HG03025 (cell line): Measurements from ENCODE around the gene CNGA2.

Experiments
- ATAC-seq: cut with Tn5 transposase; IDR thresholded peaks from one replicate; pipeline ENCODE4 v1.9.1; 2021; ENCODE audit warnings: mild to moderate bottlenecking, moderate library complexity; ENCODE audit not compliant: unreplicated experiment, low FRiP score

CNGA2 gene

DNA sequence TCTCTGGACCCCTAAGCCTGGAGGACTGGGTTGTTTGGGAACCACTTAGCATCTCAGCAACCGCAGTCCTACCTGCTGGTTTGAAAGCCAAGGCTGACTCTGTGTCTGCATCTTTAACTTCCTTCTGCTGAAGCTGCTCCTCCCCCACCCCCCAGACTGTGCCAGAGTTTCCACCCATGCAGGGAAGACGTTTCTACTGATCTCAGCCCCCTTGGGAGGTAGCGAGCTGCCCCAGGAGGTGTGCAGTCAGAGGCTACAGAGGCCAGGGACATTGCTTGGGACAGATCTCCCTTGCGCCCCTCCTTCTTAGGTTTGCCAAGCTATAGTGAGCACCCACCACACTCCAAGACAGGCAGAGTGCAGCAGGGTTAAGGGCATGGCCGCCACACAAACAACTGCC is 23.4 kb upstream of the CNGA2 start:
- ATAC-seq, result no peak

DNA sequence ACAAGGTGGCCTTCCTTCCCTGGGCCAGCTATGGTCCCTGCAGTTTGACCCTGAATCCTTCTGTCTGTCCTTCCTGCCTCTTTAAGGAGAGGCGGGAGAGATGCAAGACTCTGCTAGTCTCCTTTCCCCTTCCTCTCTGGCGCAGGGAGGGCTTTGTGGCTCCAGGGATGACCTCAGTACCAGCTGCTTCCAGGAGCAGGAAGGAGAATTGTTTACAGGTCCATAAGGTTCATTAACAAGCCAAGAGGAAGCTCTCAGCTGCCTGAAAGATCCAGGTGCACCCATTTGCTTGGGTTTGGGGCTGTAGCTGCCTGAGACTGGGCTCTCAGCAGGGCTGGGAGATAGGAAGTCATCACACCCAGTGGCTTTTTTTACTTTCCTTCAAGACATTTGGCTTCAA is 22.8 kb upstream of the CNGA2 start:
- ATAC-seq, result no peak

DNA sequence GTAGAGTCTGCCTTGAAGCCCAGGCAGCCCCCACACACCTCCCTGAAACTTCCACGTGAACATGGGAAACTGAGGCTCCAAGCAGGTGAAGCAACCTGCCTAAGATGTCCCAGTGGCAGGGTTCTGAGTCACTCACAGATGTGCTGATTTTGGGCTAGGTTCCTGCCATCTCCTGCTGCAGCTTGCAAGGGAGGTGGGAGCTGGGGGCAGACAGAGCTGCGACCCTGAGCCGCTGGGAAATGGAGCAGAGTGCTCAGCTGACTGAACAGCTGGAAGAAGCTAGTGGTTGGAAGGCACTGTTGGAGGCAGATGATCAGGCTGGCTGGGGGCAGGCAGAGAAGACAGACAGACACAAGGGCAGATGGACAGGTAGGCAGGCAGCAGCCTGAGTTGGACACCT is 22.3 kb upstream of the CNGA2 start:
- ATAC-seq, result no peak

DNA sequence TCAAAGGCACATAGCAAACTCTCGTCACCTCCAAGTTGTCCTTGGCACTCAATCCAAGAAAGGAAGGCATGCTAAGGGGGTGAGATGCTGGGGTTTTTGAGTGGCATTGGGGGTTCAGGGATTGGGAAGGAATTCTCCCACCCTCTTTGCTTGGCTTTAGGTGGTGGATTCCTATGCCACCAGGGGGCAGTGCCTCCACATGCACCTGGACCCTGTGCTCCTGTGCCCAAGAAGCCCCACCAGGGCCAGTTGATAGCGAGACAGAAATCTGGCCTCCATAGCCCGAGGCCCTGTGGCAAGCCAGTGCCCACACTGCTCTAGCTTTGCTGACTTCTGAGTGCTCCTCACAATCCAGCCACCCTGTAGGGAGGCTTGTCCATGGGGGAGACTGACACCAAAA is 20.7 kb upstream of the CNGA2 start:
- peak; percentile 51 for ATAC-seq

DNA sequence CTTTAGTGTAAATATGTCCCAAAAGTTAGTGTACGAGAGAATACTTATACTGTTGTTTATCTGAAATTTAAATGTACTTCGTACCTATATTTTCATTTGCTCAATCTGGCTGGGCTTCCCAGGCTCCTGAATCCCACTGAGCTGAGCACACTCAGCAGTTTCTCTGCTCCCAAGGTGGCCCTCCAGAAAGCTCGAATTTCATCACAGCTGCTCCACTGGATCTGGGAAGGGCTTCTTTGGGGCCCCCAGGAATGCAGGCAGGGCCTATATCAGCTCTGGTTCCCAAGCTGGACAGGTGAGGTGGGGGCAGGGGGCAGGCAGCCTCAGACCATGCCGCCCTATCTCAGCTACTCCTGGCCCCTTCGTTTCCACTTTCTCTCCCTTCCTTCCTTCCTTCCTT is 20.2 kb upstream of the CNGA2 start:
- ATAC-seq, result no peak

DNA sequence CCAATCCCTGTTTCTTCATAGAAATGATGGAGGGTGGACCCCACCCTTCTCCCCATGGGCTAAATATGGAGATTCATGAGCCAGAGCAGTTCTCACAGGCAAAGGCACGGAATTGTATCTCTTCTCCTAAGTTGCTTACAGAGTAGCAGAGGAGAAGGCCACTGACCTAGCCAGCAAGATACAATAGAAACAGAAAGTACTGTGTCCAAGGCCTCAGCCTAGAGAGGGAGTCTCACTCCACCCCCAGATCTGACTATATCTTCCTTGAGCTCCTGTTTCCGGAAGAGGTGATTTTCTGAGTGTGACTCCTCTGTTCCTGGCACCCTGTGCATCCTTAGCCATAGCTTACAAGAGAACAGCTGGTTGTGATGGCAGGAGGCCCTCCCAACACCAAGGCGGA is 18.8 kb upstream of the CNGA2 start, which contains the start of gene FATE1:
FATE1 (plus strand) TSS at position 284 of the 400 bp plus-strand sequence; CDS start at position 369, 85 bp downstream.
- no peak for ATAC-seq

DNA sequence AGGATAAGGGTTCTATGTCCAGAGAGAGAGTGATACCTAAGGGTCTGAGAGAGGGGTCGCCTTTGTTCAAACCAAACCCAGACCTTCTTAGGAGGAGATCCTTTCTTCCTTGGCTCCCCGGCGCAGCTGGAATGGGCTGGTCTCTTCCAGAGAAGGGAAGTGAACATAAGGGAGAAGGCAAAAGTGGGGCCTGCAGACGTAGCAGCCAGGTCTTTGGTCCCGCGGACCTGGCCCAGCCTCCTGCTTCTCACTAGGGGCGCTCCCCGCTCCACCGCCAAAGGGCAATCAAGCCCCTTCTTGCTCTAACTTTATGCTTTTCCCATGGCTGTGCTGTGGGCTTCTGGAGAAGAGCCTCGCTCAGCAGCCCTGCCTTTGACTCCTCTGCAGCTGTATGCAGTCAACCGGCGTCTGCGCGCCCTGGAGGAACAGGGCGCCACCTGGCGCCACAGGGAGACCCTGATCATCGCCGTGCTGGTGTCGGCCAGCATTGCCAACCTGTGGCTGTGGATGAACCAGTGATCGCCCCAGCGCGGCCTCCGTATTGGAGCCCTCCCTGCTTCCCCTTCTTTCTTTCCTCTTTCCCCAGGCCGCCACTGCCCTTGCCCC is 12.2 kb upstream of the CNGA2 start:
- ATAC-seq, result no peak

DNA sequence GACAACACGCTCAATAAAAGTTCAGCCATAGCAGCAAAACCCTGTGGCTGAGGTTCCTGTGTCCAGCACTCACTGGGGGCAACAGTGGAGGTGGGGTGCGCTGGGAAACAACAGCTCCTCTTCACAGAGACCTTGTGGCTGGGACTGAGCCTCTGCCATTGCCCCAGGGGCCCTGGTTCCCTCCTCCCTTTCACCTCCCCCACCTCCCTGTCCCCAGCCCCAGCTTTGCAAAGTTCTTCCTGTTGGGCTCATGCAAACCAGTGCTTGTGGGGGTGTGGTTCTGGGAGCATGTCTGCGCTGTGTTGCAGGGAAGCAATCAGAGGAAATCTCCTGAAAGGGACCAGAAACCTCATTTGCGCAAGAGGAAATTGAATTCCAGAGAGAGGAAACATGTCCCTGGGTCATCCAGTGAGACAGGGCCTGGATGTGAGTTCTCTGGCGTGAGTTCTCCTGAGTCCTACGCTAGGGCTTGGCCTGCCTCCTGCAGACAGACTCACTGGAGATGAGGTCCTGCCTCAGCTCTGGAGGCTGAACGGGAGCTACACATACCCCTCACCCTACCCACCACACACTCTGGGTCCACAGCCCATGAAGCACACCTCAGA is 11.3 kb upstream of the CNGA2 start:
- ATAC-seq, result no peak

DNA sequence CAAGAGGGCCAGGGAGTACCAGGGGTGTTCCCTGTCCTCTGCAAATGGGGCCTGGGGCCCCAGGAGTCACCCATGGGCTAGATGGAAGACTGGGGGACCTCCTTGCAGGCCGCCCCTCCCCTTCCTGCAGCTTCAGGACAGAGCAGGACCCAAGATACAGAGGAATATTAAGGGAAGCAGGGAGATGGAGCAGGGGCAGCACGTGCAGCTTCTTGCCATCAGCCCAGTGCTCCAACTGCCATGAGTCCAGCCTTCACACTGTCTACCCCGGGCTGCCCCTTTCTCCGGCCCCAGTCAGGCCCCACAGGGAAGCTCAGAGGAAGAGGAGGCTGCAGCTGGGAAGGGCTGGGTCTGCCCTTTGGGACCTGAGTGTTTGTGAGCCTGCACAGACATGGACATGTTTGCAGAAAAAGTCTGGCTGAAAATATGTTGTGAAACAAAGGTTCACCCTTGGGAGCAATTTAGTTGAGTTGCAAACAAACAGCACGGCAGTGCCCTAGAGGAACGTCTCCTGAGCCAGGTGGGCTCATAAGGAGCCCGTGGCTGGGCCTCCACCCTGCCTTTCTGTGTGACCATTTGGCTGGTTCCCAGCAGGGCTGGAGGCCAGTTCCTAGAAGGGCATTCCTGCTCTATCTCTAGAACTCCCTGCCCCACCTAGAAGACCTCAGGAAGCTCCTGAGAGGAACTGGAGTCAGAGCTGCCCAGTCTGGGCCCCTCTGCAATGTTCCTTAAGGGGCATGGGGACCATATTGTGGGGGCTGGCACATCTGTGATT is 9.8 kb upstream of the CNGA2 start:
- ATAC-seq, result no peak

DNA sequence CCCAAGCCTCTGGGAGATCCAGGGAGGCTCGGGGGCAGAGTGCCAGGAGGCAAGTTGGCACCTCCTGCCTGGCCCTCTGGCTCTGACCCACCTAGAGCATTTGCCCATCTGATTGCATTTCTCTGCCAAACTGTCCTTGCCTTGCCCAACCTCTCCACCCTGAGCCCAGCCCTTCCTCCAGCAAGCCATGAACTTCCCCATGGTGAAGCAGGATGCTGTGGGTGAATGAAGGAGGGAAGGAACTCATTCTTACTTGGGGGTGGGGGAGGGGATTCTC is 9.3 kb upstream of the CNGA2 start:
- ATAC-seq, result no peak

DNA sequence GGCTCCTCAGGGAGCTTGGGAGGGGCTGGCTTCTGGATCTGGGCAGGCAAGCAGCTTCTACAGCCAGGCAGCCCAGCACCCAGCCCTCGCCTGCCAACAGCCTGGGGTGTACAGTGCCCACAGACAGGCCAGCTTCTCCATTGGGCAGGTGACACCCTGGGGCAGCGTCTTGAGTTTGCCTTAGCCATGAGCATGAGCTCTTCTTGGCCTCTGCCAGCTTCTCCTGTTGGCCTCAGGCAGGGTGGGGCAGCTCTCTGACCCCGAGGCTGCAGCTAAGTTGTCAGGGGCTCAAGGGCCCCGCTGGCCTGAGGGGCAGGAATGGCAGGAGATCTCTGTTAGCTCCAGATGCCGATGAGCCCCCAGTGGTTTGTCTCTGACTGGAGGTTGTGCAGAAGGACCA is 7.8 kb upstream of the CNGA2 start:
- no peak for ATAC-seq

DNA sequence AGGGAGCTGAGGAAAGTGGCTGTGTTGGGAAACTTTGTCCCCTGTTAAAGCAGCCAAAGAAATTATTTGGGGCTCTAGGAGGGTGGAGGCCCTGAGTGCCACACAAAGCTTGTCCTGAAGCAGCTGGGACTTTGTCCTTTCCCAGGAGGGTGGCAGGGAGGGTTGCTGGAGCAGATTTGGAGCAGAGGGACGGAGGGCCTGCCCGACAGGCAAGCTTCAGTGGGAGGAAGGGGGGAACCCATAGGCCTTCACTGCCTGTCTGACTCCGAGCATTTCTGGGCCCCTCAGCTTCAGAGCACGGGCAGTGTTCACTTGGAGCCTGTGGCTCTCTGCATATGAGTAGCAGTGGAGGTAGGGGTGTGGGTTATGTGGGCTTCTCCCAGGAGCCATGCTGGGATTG is 7.2 kb upstream of the CNGA2 start:
- no peak for ATAC-seq

DNA sequence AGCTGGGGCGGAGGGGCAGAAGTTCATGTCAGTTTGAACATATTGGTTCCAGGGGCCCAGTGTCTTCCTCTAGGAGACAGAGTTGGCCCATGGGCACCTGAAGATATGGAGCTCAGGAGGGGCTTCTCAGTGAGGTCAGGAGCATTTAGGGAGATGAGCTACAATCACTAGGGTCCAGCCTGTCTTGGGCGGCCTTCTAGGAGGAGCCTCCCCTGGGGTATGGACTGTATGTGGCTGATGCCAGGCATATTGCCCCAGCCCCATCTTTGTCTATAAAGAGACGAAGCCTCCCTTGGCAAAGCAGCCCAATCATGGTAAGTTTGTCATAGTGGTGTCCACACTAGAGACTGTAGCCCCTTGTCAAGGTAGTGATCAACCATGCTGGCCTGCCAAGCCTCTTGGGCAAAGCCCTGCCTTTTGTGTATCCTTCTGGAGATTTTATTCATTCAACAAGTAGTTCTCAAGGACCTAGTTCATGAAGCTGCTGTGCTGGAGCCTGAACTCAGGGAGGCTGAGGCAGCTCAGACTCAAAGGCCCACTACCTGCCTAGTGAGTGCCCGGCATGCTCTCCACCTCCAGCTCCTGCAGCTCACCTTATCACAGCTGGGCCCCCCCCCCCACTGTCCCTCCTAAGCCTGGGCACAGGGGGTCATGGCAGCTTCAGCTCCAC is 5.4 kb upstream of the CNGA2 start:
- ATAC-seq, result no peak

DNA sequence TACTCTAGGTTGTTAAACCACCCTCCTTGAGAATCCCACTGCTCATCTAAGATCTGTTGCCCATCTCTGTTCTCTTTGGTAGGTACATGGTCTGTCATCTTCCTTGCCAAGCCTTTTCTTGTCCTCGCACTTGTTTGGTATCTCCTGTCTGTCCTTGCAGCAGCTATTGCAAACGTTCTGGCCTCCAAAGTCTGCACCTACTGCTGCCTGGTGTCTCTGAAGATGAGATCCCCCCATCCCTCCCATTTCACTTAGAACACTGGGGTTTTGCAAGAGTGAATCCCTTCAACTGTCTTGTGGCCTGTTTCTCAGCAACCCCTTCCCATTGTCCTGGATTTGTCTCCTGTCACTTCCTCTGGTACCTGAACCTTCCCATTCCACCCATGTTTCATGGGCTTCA is 673 bp downstream of the CNGA2 start:
- ATAC-seq, result no peak

DNA sequence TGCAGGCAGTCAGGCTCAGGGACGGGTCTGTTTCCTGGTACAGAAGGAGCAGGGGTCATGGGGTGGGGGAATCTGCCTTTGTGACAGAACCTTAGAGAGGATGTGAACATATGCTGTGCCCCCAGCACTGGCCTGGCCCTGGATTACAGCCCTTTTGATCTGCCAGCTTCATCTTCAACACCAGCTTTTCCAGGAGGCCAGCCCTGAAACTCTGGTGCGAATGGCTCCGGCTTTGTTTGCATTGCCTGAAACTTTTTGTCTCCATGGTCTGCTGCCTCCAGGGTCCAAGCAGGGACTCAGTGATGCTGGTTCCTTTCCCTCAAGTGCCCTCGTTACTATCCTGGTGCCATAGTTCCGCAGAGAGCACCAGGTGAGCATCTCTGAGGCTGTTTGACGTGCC is 2.1 kb downstream of the CNGA2 start:
- no peak for ATAC-seq

DNA sequence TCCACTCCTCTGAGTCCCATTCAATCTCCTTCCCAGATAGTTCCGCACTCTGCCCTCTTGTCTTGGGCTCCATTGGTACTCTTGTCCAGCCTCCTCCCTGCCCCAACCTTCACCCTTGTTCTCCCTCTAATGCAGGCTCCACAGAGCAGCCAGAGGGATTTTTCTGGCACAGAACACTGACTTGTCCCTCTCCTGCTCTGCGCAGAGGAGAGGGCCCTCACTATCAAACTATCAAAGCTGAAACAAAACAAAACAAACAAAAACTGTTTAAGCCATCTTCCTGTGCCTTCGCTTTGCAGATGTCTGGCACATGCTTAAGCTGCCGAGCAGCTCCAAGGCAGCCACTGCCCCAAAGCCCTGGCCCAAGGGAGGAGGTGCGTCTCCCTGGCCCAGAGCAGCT is 2.9 kb downstream of the CNGA2 start:
- ATAC-seq, result no peak

DNA sequence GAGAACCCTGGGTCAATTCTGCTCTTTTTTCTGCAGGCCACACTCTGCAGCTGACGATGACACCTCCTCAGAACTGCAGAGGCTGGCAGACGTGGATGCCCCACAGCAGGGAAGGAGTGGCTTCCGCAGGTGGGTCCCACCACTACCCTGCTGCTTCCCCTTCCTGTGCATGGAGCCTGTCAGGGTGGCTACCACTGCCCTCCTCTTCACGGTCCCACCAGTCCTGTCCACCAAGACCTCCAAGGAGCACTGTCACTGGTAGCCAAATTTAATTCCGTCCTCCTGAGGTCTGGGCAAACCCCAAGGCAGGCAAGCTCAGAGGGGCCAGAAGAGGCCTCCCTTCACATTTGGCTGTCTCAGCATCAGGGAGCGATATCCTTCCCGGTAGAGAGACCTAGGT is 4.2 kb downstream of the CNGA2 start:
- no peak for ATAC-seq

DNA sequence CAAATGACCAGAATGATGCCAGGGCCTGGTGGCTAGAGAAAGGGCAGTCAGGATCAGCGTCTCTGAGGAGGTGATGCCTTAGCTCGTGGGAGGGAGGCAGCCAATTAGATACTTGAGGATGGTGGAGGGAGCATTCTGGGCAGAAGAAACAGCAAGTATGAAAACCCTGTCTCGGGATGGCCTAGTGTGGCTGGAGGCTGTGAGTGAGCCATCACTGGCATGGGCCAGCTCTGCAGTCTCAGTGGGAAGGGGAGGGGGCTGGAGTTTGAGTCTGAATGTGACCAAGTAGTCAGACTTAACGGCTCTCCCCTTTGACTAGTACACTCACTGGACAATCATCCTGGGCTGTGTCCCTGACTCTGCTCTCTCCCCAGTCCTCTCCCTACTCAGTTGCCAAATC is 7.1 kb downstream of the CNGA2 start:
- ATAC-seq, result no peak

DNA sequence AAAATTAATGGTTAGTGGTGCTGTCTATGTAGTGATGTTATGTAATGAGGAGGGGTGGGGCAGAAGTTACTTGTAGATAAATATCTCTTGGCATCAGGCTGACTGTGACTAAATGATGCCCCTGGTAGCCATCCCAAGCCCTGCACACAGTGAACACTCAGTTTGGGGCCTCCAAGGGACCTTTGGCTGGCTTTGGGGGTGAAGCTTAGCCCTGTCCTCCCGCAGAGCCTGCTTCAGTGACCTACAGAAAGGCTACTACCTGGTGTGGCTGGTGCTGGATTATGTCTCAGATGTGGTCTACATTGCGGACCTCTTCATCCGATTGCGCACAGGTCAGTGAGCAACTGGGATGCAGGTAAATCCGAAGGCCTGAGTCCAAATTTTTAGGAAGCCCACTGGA is 7.8 kb downstream of the CNGA2 start:
- ATAC-seq, result no peak

DNA sequence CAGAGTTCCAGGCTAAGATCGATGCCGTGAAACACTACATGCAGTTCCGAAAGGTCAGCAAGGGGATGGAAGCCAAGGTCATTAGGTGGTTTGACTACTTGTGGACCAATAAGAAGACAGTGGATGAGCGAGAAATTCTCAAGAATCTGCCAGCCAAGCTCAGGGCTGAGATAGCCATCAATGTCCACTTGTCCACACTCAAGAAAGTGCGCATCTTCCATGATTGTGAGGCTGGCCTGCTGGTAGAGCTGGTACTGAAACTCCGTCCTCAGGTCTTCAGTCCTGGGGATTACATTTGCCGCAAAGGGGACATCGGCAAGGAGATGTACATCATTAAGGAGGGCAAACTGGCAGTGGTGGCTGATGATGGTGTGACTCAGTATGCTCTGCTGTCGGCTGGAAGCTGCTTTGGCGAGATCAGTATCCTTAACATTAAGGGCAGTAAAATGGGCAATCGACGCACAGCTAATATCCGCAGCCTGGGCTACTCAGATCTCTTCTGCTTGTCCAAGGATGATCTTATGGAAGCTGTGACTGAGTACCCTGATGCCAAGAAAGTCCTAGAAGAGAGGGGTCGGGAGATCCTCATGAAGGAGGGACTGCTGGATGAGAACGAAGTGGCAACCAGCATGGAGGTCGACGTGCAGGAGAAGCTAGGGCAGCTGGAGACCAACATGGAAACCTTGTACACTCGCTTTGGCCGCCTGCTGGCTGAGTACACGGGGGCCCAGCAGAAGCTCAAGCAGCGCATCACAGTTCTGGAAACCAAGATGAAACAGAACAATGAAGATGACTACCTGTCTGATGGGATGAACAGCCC is 9.3 kb downstream of the CNGA2 start:
- ATAC-seq, result no peak

DNA sequence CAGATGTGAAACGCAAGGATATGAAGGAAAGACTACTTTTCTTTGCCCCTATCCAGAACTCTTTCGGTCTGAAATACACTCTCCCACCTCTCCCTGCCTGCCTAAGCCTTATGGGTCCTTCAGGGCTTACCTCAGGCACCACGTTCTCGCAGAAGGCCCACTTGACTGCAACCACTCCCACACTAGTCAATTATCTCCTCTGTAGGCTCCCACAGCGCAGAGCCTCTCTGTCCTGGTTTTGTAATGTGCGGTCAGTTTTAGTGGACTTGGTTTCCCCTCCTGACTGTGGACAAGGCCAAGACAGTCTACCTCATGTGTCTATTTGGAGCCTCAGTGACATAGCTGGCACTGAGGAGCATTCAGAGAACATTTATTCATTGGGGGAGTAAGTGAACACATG is 11.1 kb downstream of the CNGA2 start:
- ATAC-seq, result no peak
